CD4-positive, CD25-positive, alpha-beta regulatory T cell (primary cell): ENCODE measurements around the gene TBX15. TPM values are rescaled to one million over a fixed set of nuclear protein-coding genes. Genes with fewer than 3 reads are reported as not detected.

Experiments used
- ATAC-seq, 2 donors: fragments of 150-1000 bp; cut with Tn5 transposase; one replicate each; pipeline ENCODE4 v1.10.0; 2021; ENCODE audit warnings: low read depth in 2 of 2, moderate number of reproducible peaks in 2 of 2, moderate library complexity in 1 of 2
- DNase-seq, 3 donors: peaks; one replicate each; pipeline versions ENCODE4 v3.0.0 to v3.0.0-alpha.2; 2012 to 2022; ENCODE audit warnings: mixed read lengths in 1 of 3
- H3K27ac ChIP-seq: one replicate; pipeline ENCODE4 v1.7.0; 2013; ENCODE audit warnings: mild to moderate bottlenecking, low read length; ENCODE audit not compliant: insufficient read depth, poor library complexity, severe bottlenecking
- H3K27me3 ChIP-seq: one replicate; pipeline ENCODE4 v1.7.0; 2013; ENCODE audit warnings: low read length; ENCODE audit not compliant: control insufficient read depth, insufficient read depth
- H3K36me3 ChIP-seq: one replicate; pipeline ENCODE4 v1.7.0; 2013; ENCODE audit warnings: mild to moderate bottlenecking, low read length, moderate library complexity; ENCODE audit not compliant: control insufficient read depth, insufficient read depth
- H3K4me1 ChIP-seq: 2 replicates; pipeline ENCODE4 v1.7.0; 2013; ENCODE audit warnings: mild to moderate bottlenecking, low read length; ENCODE audit not compliant: insufficient read depth, control insufficient read depth, poor library complexity, severe bottlenecking
- H3K4me3 ChIP-seq: one replicate; pipeline ENCODE4 v1.7.0; 2013; ENCODE audit warnings: low read depth, mild to moderate bottlenecking, low read length, moderate library complexity
- H3K9me3 ChIP-seq, 2 experiments: 1 replicate in 1 of 2; 2 replicates in 1 of 2; pipeline ENCODE4 v1.7.0; 2013; ENCODE audit warnings: low read length in 2 of 2, mild to moderate bottlenecking in 1 of 2, moderate library complexity in 1 of 2; ENCODE audit not compliant: control insufficient read depth in 2 of 2
- H3K27ac Mint-ChIP-seq, 3 donors: one replicate each; pipeline ENCODE4 v1.8.0; 2020 to 2022; ENCODE audit warnings: mild to moderate bottlenecking in 3 of 3, mixed read lengths in 3 of 3, moderate library complexity in 2 of 3
- H3K27me3 Mint-ChIP-seq: one replicate; pipeline ENCODE4 v1.8.0; 2022; ENCODE audit warnings: mild to moderate bottlenecking, mixed read lengths
- H3K36me3 Mint-ChIP-seq: one replicate; pipeline ENCODE4 v1.8.0; 2020; ENCODE audit warnings: mixed read lengths
- H3K4me1 Mint-ChIP-seq, 4 donors: one replicate each; pipeline ENCODE4 v1.8.0; 2020 to 2022; ENCODE audit warnings: mixed read lengths in 4 of 4, mild to moderate bottlenecking in 1 of 4
- H3K4me3 Mint-ChIP-seq, 4 donors: one replicate each; pipeline ENCODE4 v1.8.0; 2020 to 2022; ENCODE audit warnings: mild to moderate bottlenecking in 4 of 4, mixed read lengths in 4 of 4, moderate library complexity in 3 of 4
- H3K9me3 Mint-ChIP-seq, 7 donors: one replicate each; pipeline ENCODE4 v1.8.0; 2020 to 2022; ENCODE audit warnings: mixed read lengths in 7 of 7, mild to moderate bottlenecking in 3 of 7, moderate library complexity in 2 of 7
- polyA plus RNA-seq, 4 donors: library from polyadenylated mRNA; unstranded; fragments of 300-500 nt; fragmentation: Illumina TruSeq; gene quantifications; one replicate each; pipeline ENCODE4 v1.2.3, GENCODE V29; 2021
- total RNA-seq: library from RNA; stranded (reverse); gene quantifications from one replicate; pipeline ENCODE4 v1.2.3, GENCODE V29; 2022

TBX15 gene
- total and polyA plus RNA-seq, 5 donors from 2014 or later = not detected

GRCh38 chr1:118973032-118973431, 15.1 kb downstream of the TBX15 start:
- Mint-ChIP-seq H3K4me1 (no peaks in the 10 kb centered on the region), H3K27ac (no peak overlapping the region), H3K9me3 (peaks cover 0 to 5% (median 3%) of the 10 kb centered on the region in 7 donors), H3K36me3 (no peaks in the 10 kb centered on the region), H3K27me3 (peaks cover 37% of the 10 kb centered on the region), H3K4me3 (no peak overlapping the region)
- Histone ChIP-seq H3K4me3 (no peak overlapping the region), H3K9me3 (no peaks in the 10 kb centered on the region), H3K36me3 (no peaks in the 10 kb centered on the region), H3K27me3 (peaks cover 13% of the 10 kb centered on the region), H3K27ac (no peak overlapping the region), H3K4me1 (no peaks in the 10 kb centered on the region)
- no peak for ATAC-seq
- no peak for DNase-seq

- Histone ChIP-seq H3K4me1 (no peaks in the 10 kb centered on the region), H3K4me3 (no peak overlapping the region), H3K27ac (no peak overlapping the region), H3K36me3 (no peaks in the 10 kb centered on the region), H3K9me3 (no peaks in the 10 kb centered on the region), H3K27me3 (no peaks in the 10 kb centered on the region)
- Mint-ChIP-seq H3K36me3 (no peaks in the 10 kb centered on the region), H3K9me3 (peaks cover 0 to 5% (median 2%) of the 10 kb centered on the region in 7 donors), H3K4me1 (no peaks in the 10 kb centered on the region), H3K27ac (no peak overlapping the region), H3K4me3 (no peak overlapping the region), H3K27me3 (peaks cover 13% of the 10 kb centered on the region)
- no peak for ATAC-seq
- no peak for DNase-seq
Measured at GRCh38 chr1:118970451-118970850, 17.7 kb downstream of the TBX15 start.

GRCh38 chr1:118963456-118964430, 24.4 kb downstream of the TBX15 start:
- H3K9me3 ChIP-seq = no peaks in the 10 kb centered on the region
- Mint-ChIP-seq H3K27me3 (peaks cover 5% of the 10 kb centered on the region), H3K4me3 (no peak overlapping the region), H3K4me1 (no peaks in the 10 kb centered on the region), H3K36me3 (no peaks in the 10 kb centered on the region), H3K27ac (no peak overlapping the region), H3K9me3 (peaks cover 0 to 4% (median 1%) of the 10 kb centered on the region in 7 donors)
- peaks cover 3% of the 10 kb centered on the region for H3K27me3 ChIP-seq
- H3K4me1 ChIP-seq = no peaks in the 10 kb centered on the region
- DNase-seq (no peak), ATAC-seq (no peak)
- H3K27ac ChIP-seq = no peak overlapping the region
- H3K36me3 ChIP-seq = no peaks in the 10 kb centered on the region
- H3K4me3 ChIP-seq = no peak overlapping the region

GRCh38 chr1:118963138-118963455, 25.0 kb downstream of the TBX15 start:
- Mint-ChIP-seq H3K27ac (no peak overlapping the region), H3K36me3 (no peaks in the 10 kb centered on the region), H3K9me3 (peaks cover 0 to 4% (median 1%) of the 10 kb centered on the region in 7 donors), H3K27me3 (peaks cover 5% of the 10 kb centered on the region), H3K4me1 (no peaks in the 10 kb centered on the region), H3K4me3 (no peak overlapping the region)
- Histone ChIP-seq H3K27ac (no peak overlapping the region), H3K4me3 (no peak overlapping the region), H3K9me3 (no peaks in the 10 kb centered on the region), H3K4me1 (no peaks in the 10 kb centered on the region), H3K27me3 (peaks cover 3% of the 10 kb centered on the region), H3K36me3 (no peaks in the 10 kb centered on the region)
- ATAC-seq (no peak), DNase-seq (no peak)

- peaks cover 0 to 4% (median 1%) of the 10 kb centered on the region in 7 donors for H3K9me3 Mint-ChIP-seq
- Histone ChIP-seq H3K27me3 (peaks cover 3% of the 10 kb centered on the region), H3K4me3 (no peak overlapping the region), H3K9me3 (no peaks in the 10 kb centered on the region), H3K4me1 (no peaks in the 10 kb centered on the region), H3K36me3 (no peaks in the 10 kb centered on the region), H3K27ac (no peak overlapping the region)
- DNase-seq (no peak), ATAC-seq (no peak)
- H3K4me3 Mint-ChIP-seq = no peak overlapping the region
- no peaks in the 10 kb centered on the region for H3K4me1 Mint-ChIP-seq
- no peak overlapping the region for H3K27ac Mint-ChIP-seq
- peaks cover 5% of the 10 kb centered on the region for H3K27me3 Mint-ChIP-seq
- no peaks in the 10 kb centered on the region for H3K36me3 Mint-ChIP-seq
Measured at GRCh38 chr1:118961156-118961555, 27.0 kb downstream of the TBX15 start.

- H3K4me1 Mint-ChIP-seq = no peaks in the 10 kb centered on the region
- no peak for DNase-seq
- H3K27me3 ChIP-seq = peaks cover 3% of the 10 kb centered on the region
- H3K27me3 Mint-ChIP-seq = peaks cover 5% of the 10 kb centered on the region
- no peak overlapping the region for H3K27ac ChIP-seq
- no peak overlapping the region for H3K27ac Mint-ChIP-seq
- H3K4me3 ChIP-seq = no peak overlapping the region
- H3K4me3 Mint-ChIP-seq = no peak overlapping the region
- no peaks in the 10 kb centered on the region for H3K36me3 ChIP-seq
- no peaks in the 10 kb centered on the region for H3K4me1 ChIP-seq
- no peak for ATAC-seq
- H3K36me3 Mint-ChIP-seq = no peaks in the 10 kb centered on the region
- peaks cover 0 to 4% (median 1%) of the 10 kb centered on the region in 7 donors for H3K9me3 Mint-ChIP-seq
- H3K9me3 ChIP-seq = no peaks in the 10 kb centered on the region
Measured at GRCh38 chr1:118960567-118961136, 27.5 kb downstream of the TBX15 start.

- Mint-ChIP-seq H3K27me3 (peaks cover 3% of the 10 kb centered on the region), H3K4me3 (no peak overlapping the region), H3K4me1 (no peaks in the 10 kb centered on the region), H3K9me3 (peaks cover 0 to 4% (median 1%) of the 10 kb centered on the region in 7 donors), H3K27ac (no peak overlapping the region), H3K36me3 (no peaks in the 10 kb centered on the region)
- Histone ChIP-seq H3K27me3 (peaks cover 3% of the 10 kb centered on the region), H3K27ac (no peak overlapping the region), H3K4me3 (no peak overlapping the region), H3K36me3 (no peaks in the 10 kb centered on the region), H3K4me1 (no peaks in the 10 kb centered on the region), H3K9me3 (no peaks in the 10 kb centered on the region)
- DNase-seq = no peak
- ATAC-seq = no peak
Measured at GRCh38 chr1:118960026-118960561, 28.0 kb downstream of the TBX15 start.
